EH (cell line): ENCODE data around the gene SBF1.

Experiments
- DNase-seq: peaks from one replicate; pipeline ENCODE4 v3.0.0-alpha.2; 2015; ENCODE audit warnings: low read depth

SBF1 gene

GRCh38 chr22:50486561-50487289 lies 11.9 kb upstream of the SBF1 start, which contains the start of gene MIOX:
Gene MIOX, plus strand, starts transcription at chr22:50486859. Its CDS starts 39 bp downstream, at chr22:50486898.
- DNase-seq, result peak; percentile 49

GRCh38 chr22:50485221-50486131 lies 10.6 kb upstream of the SBF1 start:
- peak; percentile 32 for DNase-seq

GRCh38 chr22:50483977-50484853 lies 9.4 kb upstream of the SBF1 start:
- DNase-seq, result no peak

GRCh38 chr22:50483556-50483955 lies 8.7 kb upstream of the SBF1 start:
- DNase-seq, result no peak

GRCh38 chr22:50483106-50483505 lies 8.3 kb upstream of the SBF1 start:
- no peak for DNase-seq

- DNase-seq, result no peak
Observed at GRCh38 chr22:50482107-50483074, 7.6 kb upstream of the SBF1 start.

GRCh38 chr22:50481440-50482106 lies 6.7 kb upstream of the SBF1 start, which contains the start of gene ADM2:
Gene ADM2, plus strand, starts transcription at chr22:50481543. Its CDS starts 305 bp downstream, at chr22:50481848.
- peak; percentile 49 for DNase-seq

- DNase-seq, result no peak
Observed at GRCh38 chr22:50481045-50481439, 6.2 kb upstream of the SBF1 start.

- no peak for DNase-seq
Observed at GRCh38 chr22:50479721-50480120, 4.9 kb upstream of the SBF1 start.

- DNase-seq, result no peak
Observed at GRCh38 chr22:50477923-50478322, 3.1 kb upstream of the SBF1 start.

- DNase-seq, result no peak
Observed at GRCh38 chr22:50476868-50477267, 2.0 kb upstream of the SBF1 start.

GRCh38 chr22:50475652-50476002 lies 792 bp upstream of the SBF1 start:
- DNase-seq, result no peak

GRCh38 chr22:50473855-50474671 lies 772 bp downstream of the SBF1 start:
- peak; percentile 59 for DNase-seq

- no peak for DNase-seq
Observed at GRCh38 chr22:50473088-50473487, 1.7 kb downstream of the SBF1 start.

GRCh38 chr22:50471962-50472361 lies 2.9 kb downstream of the SBF1 start:
- no peak for DNase-seq

- no peak for DNase-seq
Observed at GRCh38 chr22:50471197-50471847, 3.5 kb downstream of the SBF1 start.

GRCh38 chr22:50470491-50470890 lies 4.3 kb downstream of the SBF1 start:
- DNase-seq, result no peak

- DNase-seq, result peak; percentile 55
Observed at GRCh38 chr22:50469377-50470305, 5.2 kb downstream of the SBF1 start.
